SK-N-DZ (cell line): ENCODE results near the gene ERAP2.

Source experiments
- DNase-seq: peaks from one replicate; pipeline ENCODE4 v3.0.0-alpha.2; 2015; ENCODE audit warnings: low spot score
- small RNA-seq, 2 experiments: library from RNA; depleted of rRNA; stranded (forward); fragments of <200 nt; gene quantifications; one replicate each; pipeline ENCODE3, GENCODE V24; 2014

The ERAP2 gene

DNA sequence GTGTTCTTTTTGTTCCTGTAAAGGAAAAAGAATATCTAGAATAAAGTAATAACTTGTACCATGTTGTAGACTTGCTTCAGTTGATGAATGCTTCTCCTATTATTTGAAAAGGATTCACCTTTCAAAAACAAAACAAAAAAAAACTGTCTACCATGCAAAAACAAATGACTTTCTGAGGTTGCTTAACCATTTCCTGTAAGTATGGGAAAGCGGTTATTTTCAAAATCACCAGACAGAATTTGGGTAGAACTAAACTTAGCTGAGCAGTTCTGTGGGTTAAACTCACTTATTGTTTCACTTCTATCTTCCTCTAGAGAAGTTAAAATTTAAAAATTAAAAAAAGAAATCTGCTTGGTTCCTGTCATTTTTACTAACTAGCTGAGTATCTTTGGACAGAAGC lies 84.8 kb downstream of the ERAP2 start:
- no peak for DNase-seq

DNA sequence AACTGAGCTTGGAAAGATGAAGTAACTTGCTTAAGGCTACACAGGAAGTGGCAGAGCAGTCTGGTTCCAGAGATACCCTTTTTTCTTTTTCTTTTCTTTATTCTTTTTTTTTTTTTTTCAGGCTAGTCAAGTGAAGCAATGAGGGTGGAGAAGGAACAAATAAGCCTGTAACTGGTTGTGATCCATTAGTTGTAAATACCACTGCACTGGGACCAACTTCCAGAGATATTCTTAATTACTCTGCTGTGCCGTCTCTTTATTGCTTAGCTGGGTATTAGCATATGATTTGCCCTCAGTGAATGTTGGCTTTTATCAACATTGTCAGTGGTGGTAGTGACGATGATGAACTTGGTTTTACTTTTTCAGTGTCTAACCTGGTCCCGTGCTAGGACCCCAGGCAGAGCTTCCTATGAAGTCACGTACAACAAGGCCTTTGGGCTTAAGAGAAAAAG lies 86.3 kb downstream of the ERAP2 start:
- DNase-seq = no peak

DNA sequence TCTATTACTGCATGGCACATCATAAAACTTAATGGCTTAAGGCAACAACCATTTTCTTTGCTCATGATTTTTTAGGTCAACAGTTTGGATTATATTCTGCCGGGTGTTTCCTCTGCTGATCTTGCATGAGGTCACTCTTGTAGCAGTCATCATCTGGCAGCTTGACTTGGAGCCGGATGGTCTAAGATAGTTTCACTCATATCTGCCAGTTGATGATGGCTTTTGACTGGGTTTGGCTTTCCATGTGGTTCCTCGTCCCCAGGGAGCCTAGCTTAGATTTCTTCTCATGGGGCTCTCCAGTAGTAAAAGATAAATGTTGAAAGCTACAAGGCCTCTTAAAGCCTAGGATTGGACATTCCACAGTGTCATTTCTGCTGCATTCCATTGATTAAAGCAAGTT lies 87.0 kb downstream of the ERAP2 start:
- DNase-seq = no peak

DNA sequence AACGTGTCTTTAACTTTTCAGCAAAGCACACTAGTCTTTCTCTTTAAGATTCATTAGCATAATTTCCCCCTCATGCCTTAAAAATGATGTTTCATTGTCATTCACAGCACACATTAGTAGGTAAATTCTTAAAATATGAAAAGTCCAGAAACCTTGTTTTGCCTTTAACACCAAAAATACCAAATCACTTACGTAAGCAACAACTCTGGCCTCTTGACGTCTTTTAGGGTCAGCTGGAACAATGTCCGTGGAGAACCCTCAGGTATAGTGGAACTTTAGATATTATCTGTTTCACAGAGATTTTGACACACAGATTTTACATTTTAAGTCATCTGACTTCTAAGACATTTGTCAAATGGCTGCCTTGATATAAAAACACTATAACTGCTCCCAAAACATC lies 90.5 kb downstream of the ERAP2 start:
- no peak for DNase-seq

DNA sequence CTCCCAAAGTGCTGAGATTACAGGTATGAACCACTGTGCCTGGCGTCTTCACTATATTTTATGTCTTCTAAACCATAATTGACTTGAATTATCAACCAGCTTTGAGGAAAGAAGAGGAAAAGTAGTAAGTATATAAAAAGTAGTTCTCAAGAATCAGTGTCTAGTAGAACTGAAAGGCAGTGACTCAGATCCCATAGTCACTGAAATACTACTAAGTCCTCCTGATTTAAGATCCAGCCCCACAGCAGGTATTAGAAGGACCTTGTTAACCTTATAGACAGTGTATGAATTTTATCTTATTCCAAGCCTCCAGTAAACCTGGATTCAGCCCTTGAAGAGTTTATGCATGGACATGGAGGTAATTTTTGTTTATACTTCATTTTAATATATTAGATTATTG lies 91.1 kb downstream of the ERAP2 start:
- no peak for DNase-seq

DNA sequence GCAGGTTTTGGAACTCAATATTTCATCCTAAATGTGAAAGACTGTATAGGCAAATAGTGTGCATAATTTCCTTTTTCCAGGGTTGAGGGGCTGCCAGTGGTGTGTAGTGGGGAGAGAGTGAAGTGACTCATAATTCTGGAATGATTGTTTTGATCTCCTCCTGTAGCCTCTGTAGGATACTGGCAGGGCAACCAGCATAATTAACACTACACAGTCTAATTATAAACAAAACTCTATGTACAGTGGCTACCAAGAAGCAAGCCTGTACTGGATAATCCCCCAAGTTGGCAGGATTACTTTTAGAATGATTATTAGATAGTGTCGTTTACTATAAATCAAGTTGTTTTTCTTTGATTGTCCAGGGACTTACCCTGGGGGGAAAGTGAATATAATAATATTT lies 91.8 kb downstream of the ERAP2 start:
- no peak for DNase-seq

DNA sequence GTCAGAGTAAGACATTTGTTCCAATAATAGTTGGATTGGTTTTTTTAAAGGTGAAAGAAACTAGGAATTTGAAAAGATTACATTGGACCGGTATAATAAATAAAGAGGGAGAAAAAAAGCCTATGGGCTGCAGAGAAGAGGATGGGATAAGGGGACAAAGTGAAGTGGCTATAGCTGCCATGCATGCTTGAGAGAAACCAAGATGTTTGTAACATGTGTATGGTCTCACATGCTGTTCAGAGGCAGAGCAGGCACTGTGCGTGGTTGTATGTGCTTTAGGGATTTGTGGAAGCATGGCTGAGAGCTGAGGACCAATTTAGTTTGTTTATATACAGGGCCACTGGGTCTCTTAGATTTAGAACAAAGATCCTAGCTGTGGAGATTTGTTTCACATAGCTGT lies 92.3 kb downstream of the ERAP2 start:
- DNase-seq = no peak

Small RNA genes within 50 kb of the gene (small RNA-seq; reads per million reads assigned to genes)
- gene RF00019 = 0 reads per million in 2 experiments
